Panc1 (cell line): ENCODE results near the gene MAP7.

Experiments
- POLR2AphosphoS5 ChIP-seq: IDR thresholded peaks from 2 replicates; pipeline ENCODE4 v1.6.1; 2012; ENCODE audit warnings: mild to moderate bottlenecking, low read depth, low read length, moderate library complexity
- REST ChIP-seq, 2 experiments: IDR thresholded peaks; 2 replicates each; pipeline ENCODE4 v1.6.1; 2011 to 2012; ENCODE audit warnings: low read depth in 2 of 2, control low read depth in 1 of 2, low read length in 1 of 2, mild to moderate bottlenecking in 1 of 2, moderate library complexity in 1 of 2; ENCODE audit not compliant: insufficient read depth in 1 of 2
- SIN3A ChIP-seq: IDR thresholded peaks from 2 replicates; pipeline ENCODE4 v1.6.1; 2012; ENCODE audit warnings: low read depth, mild to moderate bottlenecking, low read length, moderate library complexity, borderline replicate concordance; ENCODE audit not compliant: insufficient read depth
- TF ChIP-seq, protein P1 (sequence below): fragments of 450-650 bp; IDR thresholded peaks from 2 replicates; pipeline ENCODE4 v1.5.1; 2017; ENCODE audit warnings: mild to moderate bottlenecking

- no peak for TF ChIP-seq REST (IDR thresholded peaks at IDR 0.05; ENCODE audit: insufficient read depth in 1 of 2, low read depth in 2 of 2, low read length in 1 of 2)
- no peak for TF ChIP-seq POLR2AphosphoS5
- TF ChIP-seq, protein P1, sequence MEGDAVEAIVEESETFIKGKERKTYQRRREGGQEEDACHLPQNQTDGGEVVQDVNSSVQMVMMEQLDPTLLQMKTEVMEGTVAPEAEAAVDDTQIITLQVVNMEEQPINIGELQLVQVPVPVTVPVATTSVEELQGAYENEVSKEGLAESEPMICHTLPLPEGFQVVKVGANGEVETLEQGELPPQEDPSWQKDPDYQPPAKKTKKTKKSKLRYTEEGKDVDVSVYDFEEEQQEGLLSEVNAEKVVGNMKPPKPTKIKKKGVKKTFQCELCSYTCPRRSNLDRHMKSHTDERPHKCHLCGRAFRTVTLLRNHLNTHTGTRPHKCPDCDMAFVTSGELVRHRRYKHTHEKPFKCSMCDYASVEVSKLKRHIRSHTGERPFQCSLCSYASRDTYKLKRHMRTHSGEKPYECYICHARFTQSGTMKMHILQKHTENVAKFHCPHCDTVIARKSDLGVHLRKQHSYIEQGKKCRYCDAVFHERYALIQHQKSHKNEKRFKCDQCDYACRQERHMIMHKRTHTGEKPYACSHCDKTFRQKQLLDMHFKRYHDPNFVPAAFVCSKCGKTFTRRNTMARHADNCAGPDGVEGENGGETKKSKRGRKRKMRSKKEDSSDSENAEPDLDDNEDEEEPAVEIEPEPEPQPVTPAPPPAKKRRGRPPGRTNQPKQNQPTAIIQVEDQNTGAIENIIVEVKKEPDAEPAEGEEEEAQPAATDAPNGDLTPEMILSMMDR, result no peak
- no peak for TF ChIP-seq SIN3A
Measured at GRCh38 chr6:136483906-136484305, 66.3 kb downstream of the MAP7 start.
